ENCODE measurements around the gene PRM1. TPM values are rescaled to one million over a fixed set of nuclear protein-coding genes. Genes with fewer than 3 reads are reported as not detected.

Gene PRM1
- total RNA-seq, 1 donor from 2014 or later = not detected

DNA sequence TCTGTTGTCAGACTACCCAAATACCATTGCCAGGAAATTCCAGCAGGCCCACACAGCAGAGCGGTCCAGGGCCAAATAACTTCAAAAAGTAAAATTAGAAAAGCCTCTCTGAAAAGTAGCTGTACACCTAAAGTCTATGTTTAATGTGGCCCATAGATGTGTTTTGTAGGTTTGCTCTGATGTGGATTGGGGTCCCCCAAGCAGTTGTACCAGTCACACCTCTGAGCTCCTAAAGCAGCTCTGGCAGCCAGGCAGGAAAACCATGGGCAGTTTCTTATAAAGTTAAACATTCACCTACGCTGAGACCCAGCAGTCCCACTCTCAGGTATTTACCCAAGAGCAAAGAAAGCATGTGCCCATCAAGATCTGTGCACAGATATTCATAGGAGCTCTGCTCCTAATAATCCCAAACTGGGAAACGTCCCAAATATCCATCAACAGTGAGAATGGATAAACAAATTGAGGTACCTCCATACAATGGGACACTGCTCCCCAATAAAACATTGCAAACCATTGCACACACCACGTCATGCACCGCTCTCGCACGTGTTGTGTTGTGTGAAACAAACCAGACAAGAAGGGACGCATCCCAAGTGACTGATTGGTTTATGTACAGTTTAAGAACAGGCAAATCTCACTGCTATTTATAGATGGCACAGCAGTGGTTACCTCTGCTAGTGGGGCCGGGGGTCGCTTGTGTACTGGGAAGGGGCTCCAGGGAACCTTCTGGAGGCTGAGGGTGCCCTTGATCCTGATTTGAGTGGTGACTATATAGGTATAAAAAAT, 15.8 kb upstream of the PRM1 start:
- DNase-seq (ENCODE audit: low read depth, low spot score) = no peak
- TF ChIP-seq, protein P1, sequence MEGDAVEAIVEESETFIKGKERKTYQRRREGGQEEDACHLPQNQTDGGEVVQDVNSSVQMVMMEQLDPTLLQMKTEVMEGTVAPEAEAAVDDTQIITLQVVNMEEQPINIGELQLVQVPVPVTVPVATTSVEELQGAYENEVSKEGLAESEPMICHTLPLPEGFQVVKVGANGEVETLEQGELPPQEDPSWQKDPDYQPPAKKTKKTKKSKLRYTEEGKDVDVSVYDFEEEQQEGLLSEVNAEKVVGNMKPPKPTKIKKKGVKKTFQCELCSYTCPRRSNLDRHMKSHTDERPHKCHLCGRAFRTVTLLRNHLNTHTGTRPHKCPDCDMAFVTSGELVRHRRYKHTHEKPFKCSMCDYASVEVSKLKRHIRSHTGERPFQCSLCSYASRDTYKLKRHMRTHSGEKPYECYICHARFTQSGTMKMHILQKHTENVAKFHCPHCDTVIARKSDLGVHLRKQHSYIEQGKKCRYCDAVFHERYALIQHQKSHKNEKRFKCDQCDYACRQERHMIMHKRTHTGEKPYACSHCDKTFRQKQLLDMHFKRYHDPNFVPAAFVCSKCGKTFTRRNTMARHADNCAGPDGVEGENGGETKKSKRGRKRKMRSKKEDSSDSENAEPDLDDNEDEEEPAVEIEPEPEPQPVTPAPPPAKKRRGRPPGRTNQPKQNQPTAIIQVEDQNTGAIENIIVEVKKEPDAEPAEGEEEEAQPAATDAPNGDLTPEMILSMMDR (conservative IDR thresholded peaks at IDR 0.05) = no peak
- no peaks in the 10 kb centered on the region for H3K36me3 Mint-ChIP-seq (ENCODE audit: low read depth)
- peaks cover 7% of the 10 kb centered on the region for H3K4me1 Mint-ChIP-seq
- H3K27me3 Mint-ChIP-seq (ENCODE audit: low read depth) = peaks cover 2% of the 10 kb centered on the region
- H3K27ac Mint-ChIP-seq (ENCODE audit: unreplicated experiment) = no peak overlapping the region
- no peak overlapping the region for H3K4me3 Mint-ChIP-seq
- H3K9me3 Mint-ChIP-seq = no peaks in the 10 kb centered on the region

DNA sequence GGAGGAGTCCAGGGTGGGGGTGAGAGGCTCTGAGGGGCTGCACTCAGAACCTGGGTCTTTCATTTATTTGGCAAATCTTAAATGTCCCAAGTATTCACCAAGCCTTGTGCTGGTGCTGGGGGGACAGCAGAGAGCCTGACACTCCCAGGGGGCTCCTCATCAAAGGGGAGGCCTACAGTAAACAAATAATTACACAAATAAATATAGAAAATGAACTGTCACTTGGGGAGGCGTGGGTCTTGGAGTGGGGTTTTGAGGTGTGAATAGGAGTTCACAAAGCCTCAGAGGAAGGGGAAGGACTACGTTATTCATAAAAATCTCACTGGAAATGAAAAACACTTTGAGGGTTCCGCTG, 15.2 kb upstream of the PRM1 start:
- H3K9me3 Mint-ChIP-seq = no peaks in the 10 kb centered on the region
- DNase-seq (ENCODE audit: low read depth, low spot score) = no peak
- TF ChIP-seq, protein P1 (conservative IDR thresholded peaks at IDR 0.05) = no peak
- no peak overlapping the region for H3K4me3 Mint-ChIP-seq
- H3K27ac Mint-ChIP-seq (ENCODE audit: unreplicated experiment) = no peak overlapping the region
- H3K27me3 Mint-ChIP-seq (ENCODE audit: low read depth) = peaks cover 2% of the 10 kb centered on the region
- peaks cover 11% of the 10 kb centered on the region for H3K4me1 Mint-ChIP-seq
- no peaks in the 10 kb centered on the region for H3K36me3 Mint-ChIP-seq (ENCODE audit: low read depth)

DNA sequence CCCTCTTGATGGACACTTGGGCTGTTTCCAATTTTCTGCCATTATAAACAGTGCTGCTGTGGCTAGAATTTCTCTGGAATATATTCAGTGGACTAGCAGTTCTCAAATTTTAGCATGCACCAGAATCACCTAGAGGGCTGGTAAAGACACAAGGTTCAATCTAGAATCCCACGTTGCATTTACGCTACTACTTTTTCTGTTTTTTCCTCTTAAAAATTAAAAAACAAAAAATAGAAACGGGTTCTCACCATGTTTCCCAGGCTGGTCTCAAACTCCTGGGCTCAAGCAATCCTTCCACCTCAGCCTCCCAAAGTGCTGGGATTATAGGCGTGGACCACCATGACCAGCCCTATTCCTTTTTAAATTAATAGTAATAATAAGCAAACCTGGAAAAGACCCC, 14.5 kb upstream of the PRM1 start:
- no peaks in the 10 kb centered on the region for H3K9me3 Mint-ChIP-seq
- H3K27me3 Mint-ChIP-seq (ENCODE audit: low read depth) = peaks cover 2% of the 10 kb centered on the region
- no peak for DNase-seq (ENCODE audit: low read depth, low spot score)
- no peaks in the 10 kb centered on the region for H3K36me3 Mint-ChIP-seq (ENCODE audit: low read depth)
- H3K27ac Mint-ChIP-seq (ENCODE audit: unreplicated experiment) = no peak overlapping the region
- H3K4me3 Mint-ChIP-seq = no peak overlapping the region
- peaks cover 13% of the 10 kb centered on the region for H3K4me1 Mint-ChIP-seq
- TF ChIP-seq, protein P1 (conservative IDR thresholded peaks at IDR 0.05) = no peak

DNA sequence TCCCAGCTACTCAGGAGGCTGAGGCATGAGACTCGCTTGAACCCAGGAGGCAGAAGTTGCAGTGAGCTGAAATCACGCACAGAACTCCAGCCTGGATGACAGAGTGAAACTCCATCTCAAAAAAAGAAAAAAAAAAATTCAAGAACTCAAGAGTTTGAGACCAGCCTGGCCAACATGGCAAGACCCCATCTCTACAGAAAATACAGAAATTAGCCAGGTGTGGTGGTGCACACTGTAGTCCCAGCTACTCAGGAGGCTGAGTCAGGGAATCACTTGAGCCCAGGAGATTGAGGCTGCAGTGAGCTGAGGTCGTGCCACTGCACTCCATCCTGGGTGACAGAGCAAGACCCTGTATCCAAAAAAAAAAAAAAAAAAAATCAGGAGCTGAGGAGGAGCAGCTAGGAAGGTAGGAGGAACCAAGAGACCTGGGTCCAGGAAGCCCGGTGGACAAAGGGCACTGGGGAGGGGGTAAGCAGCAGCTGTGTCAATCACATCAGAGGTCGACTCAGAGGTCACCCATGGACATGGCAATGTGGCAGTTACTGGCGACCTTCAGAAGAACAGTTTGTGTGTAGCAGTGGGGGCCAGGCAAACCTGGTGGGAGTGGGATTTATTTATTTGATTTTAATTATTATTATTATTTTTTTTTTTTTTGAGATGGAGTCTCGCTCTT, 11.1 kb upstream of the PRM1 start:
- Mint-ChIP-seq H3K36me3 (ENCODE audit: low read depth) (no peaks in the 10 kb centered on the region), H3K27ac (ENCODE audit: unreplicated experiment) (no peak overlapping the region), H3K27me3 (ENCODE audit: low read depth) (no peaks in the 10 kb centered on the region), H3K4me1 (peaks cover 10% of the 10 kb centered on the region), H3K4me3 (no peak overlapping the region), H3K9me3 (no peaks in the 10 kb centered on the region)
- no peak for DNase-seq (ENCODE audit: low read depth, low spot score)
- TF ChIP-seq, protein P1 (conservative IDR thresholded peaks at IDR 0.05) = no peak

DNA sequence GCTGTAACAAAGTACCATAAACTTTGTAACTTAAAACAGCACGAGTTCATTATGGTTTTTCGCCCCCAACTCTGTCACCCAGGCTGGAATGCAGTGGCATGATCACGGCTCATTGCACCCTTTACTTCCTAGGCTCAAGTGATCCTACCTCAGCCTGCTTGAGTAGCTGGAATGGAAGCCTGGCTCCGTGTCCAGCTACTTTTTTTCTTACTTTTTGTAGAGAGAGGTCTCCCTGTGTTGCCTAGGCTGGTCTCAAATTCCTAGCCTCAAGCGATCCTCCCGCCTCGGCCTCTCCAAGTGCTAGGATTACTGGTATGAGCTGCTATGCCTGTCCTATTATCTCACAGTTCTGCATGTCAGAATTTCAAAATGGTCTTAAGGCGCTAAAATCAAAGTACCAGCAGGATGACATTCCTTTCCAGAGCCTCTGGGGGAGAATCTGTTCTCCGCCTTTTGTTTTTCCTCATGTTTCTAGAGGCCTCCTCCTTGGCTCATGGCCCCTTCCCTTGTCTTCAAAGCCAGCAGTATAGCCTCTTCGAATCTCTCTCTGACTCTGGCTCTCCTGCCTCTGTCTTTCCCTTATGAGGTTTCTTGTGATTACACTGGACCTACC, 10.1 kb upstream of the PRM1 start:
- Mint-ChIP-seq H3K27me3 (ENCODE audit: low read depth) (no peaks in the 10 kb centered on the region), H3K4me3 (no peak overlapping the region), H3K4me1 (peaks cover 6% of the 10 kb centered on the region), H3K27ac (ENCODE audit: unreplicated experiment) (no peak overlapping the region), H3K36me3 (ENCODE audit: low read depth) (no peaks in the 10 kb centered on the region), H3K9me3 (no peaks in the 10 kb centered on the region)
- DNase-seq (ENCODE audit: low read depth, low spot score) = no peak
- TF ChIP-seq, protein P1 (conservative IDR thresholded peaks at IDR 0.05) = no peak

Data from neural crest cell (in vitro differentiated cells).